ENCODE results near the gene DYNC1H1.
A peak's percentile ranks its signal among the peaks of the same experiment; 100 is the strongest.
"Not testable (repeated sequence)": the region's sequence is repeated elsewhere in the genome, so short reads cannot be mapped to it uniquely, and the experiment has no call there.

The DYNC1H1 gene

DNA sequence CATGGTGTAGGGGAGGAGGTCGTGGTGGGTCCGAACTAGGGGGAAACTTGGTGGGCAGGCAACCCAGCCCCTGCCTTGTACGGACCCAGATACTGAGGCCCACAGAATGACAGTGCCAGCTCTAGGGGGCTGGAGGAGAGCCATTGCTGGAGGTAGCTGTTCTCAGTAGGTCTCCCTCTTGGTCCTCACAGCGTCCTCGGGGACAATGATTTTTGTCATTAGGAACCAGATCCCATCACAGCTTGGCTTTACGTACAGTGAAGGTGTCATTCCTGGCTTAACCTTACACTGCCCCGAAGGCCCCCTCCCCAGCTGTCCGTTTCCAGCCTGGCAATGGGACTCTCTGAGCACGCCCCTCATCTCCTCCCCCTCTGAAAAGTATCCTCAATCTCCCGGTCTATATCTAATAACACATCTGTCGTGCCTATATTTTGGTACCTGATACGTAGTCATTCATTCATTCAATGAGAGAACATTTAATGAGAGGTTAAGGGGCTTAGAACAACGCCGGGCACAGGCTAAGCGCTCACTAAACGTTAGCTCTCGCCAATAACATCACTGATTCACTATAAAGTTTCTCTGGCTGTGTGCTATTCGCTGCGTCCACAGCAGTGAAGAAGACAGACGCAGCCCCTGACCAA is 597 bp upstream of the DYNC1H1 start:
- no peak for DNase-seq (ENCODE audit: low read depth, low spot score)

DNA sequence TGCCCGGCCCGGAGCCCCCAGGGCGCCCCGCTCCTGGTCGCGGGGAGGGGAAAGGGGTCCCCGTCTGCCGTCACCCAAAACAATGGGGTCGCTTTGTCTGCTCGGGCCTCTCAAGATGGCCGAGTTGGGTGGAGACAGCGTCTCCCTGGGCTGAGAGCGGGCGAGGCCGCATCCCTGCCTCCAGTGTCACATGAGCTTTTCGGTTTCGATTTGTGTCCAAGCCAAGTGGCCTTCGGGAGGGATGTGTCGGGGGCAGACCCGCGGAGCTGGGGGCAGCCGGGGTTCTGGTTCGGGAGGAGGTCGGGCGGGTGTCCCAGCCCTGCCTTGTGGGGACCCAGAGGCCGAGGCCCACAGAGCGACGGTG is 790 bp downstream of the DYNC1H1 start:
- peak; percentile 27 for DNase-seq (ENCODE audit: low read depth, low spot score)

DNA sequence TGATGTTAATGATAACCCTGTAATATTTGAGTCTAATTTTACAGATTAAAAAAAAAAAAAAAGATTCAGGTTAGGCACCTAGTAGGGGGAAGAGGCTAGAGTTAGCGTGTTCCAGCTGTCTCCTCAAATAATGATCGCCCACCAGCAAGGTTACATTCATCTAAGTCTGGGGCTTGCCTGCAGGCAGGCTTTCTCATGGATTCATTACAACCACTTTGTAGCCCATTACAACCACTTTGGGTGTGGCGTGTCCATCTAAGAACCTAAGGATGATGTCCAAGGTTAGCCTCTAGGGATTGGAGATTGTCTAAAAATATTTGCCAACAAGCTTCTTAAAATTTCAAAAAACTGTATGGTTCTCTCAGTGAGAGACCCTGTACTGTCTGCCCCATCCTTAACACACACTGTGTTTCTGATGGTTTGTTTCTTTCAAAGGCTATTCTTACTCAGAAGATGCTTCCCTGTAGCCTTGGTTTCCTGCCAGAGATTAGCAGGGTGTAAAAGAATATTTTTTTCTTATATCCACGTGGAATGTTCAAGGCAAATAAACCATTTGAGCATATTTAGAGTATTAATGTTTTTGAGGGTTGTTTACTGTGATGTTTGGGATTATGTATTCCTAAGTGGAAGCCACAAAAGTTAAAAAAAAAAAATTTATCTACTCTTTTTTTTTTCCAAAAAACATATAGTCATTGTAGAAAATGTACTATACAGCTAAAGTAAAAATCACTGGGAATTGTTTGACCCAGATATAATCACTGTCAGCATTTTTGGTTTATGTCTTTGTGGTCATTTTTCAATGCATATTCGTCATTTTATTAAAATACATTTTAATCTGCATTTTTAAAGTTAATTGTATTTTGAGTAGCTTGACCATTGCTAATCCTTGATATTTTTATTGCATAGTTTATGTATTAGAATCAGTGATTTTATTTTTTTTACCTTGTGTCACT is 1.7 kb downstream of the DYNC1H1 start:
- DNase-seq (ENCODE audit: low read depth, low spot score) = no peak

DNA sequence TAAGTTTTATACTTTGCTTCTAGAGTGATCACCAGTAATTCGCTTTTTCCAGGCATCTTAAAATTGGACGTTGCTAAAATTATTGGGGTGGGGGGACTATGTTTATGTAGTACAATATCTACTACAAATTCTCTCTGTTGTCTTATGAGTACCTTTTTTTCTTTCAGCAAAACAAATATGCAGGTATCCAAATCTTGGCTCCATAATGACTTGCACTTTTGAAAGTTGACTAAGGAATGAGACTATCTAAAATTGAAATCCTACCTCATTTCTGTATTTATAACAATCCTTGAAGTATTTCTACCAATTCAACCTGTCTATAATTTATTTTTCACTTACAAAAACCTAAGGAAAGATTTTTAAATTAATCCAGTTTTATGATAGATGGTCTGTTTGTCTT is 2.4 kb downstream of the DYNC1H1 start:
- DNase-seq (ENCODE audit: low read depth, low spot score) = no peak

DNA sequence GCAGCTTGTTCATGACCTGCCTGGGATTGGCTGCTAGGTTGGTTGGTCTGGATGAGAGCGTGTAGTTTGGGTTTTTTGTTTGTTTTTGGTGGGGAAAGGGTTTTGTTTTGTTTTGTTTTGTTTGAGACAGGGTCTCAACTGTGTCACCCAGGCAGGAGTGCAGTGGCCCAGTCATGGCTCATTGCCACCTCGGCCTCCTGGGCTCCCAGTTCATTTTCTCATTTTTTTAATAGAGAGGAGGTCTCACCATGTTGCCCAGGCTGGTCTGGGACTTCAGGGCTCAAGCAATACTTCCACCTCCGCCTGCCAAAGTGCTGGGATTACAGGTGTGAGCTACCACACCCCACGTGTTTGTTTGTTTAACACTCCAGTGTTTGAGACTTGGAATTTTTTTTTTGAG is 3.8 kb downstream of the DYNC1H1 start:
- DNase-seq (ENCODE audit: low read depth, low spot score) = no peak

DNA sequence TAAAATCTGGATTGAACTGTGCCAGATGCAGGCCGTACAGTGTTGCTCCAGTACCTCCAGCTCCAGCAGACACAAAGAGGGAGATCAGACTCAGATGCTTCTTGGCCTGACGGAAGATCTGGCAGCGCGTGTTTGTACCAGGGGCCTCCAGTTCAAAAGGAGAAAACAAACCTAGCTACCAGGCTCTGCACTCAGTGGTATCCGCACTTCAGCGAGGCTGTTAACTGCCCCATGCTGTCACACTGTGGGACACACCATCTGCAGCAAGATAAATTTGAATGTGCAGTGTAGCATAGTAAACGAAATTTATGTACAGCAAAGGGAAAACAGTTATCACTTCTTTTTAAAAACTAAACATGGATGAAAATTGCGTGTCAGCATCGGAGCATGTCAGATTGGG is 5.1 kb downstream of the DYNC1H1 start:
- DNase-seq (ENCODE audit: low read depth, low spot score) = no peak

DNA sequence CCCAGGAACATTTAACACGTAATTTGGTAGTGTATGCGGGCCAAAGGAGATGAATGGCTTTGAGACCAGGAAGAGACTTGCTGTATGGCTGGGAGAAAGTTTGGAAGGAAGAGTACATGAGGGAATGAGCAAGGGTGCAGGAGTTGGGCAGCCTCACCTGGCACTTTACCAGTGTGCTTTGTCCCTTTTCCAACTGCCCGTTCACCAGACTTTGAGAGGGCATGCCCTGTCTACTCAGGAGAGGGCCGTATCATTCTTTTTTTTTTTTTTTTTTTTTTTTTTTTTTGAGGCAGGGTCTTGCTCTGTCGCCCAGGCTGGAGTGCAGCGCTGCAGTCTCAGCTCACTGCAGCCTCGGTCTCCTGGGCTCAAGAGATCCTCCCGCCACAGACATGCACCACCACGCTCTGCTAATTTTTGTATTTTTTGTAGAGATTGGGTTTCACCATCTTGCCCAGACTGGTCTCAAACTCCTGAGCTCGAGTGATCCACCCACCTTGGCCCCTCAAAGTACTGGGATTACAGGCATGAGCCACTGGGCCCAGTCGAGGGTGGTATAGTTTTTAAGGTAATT is 6.5 kb downstream of the DYNC1H1 start:
- no peak for DNase-seq (ENCODE audit: low read depth, low spot score)

DNA sequence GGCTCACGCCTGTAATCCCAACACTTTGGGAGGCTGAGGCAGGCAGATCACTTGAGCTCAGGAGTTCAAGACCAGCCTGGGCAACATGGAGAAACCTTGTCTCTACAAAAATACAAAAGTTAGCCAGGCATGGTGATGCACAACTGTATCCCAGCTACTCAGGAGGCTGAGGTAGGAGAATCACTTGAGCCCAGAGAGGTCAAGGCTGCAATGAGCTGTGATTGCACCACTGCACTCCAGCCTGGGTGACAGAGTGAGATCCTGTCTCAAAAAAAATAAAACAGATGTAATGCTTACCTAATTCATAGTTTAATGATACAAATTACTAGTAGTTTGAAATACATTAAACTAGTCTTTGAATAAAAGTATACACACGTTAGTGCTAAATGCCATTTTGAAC is 7.1 kb downstream of the DYNC1H1 start:
- not testable (repeated sequence) for DNase-seq (ENCODE audit: low read depth, low spot score)

DNA sequence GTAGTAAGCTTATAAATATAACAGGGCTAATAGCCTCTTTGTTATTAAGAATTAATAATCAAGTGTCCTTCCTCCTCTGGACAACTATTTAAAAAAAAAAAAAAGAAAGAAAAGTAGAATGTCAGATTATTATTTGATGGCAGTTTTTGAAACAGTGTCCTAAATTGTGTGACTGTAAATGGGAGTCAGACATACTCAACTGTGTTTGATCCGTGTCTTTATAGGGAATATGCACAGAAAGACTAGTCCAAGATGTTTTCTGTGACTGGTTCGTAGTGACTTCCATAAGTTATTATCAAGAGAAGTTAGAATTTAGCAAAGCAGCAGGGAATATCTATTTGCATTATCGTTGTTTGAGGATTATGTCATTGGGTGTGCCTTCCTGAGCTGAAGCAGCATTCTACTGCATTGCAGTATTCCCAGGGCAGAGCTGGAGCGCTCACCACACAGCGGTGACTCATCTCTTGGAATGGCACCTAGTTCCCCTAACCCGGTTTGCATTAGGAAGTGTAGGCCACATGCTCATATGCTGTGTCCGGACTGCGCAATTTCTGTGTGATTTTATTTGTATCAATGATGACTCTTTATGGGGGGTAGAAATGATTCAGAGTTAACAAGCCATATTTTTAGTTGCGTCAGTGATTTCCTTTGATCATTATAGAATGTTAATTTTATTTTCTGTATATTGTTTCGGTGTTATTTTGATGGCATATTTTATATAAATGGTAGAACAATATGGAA is 7.9 kb downstream of the DYNC1H1 start:
- DNase-seq (ENCODE audit: low read depth, low spot score) = no peak

DNA sequence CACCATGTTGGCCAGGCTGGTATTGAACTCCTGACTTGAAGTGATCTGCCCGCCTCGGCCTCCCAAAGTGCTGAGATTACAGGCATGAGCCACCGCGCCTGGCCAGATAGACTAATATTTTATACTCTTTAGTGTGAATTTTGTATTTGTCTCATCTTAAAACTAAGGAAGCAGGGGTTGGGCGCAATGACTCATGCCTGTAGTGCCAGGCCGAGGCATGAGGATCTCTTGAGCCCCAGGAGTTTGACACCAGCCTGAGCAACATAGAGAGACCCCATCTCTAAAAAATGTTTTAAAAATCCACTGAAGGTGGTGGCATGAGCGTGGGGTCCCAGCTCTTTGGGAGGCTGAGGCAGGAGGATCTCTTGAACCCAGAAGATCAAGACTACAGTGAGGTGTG is 9.0 kb downstream of the DYNC1H1 start:
- DNase-seq (ENCODE audit: low read depth, low spot score) = no peak

DNA sequence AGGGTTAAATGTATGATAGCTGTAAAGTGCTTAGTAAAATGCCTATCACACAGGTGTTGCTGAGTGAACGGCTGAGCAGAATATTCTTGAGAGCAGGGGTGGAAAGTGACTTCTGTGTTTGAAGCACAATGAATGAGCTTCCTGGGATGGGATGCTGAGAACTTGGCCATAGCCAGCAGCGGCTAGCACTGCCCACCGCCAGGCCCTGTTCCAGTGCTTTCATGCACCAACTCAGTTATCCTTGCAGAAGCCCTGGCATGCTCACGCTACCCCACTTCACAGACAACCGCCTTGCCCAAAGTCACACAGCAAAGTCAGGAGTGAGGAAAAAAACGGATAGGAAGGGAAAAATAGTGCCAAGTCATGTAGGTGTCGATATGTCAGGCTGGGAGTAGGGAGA is 10.9 kb downstream of the DYNC1H1 start:
- DNase-seq (ENCODE audit: low read depth, low spot score) = no peak

DNA sequence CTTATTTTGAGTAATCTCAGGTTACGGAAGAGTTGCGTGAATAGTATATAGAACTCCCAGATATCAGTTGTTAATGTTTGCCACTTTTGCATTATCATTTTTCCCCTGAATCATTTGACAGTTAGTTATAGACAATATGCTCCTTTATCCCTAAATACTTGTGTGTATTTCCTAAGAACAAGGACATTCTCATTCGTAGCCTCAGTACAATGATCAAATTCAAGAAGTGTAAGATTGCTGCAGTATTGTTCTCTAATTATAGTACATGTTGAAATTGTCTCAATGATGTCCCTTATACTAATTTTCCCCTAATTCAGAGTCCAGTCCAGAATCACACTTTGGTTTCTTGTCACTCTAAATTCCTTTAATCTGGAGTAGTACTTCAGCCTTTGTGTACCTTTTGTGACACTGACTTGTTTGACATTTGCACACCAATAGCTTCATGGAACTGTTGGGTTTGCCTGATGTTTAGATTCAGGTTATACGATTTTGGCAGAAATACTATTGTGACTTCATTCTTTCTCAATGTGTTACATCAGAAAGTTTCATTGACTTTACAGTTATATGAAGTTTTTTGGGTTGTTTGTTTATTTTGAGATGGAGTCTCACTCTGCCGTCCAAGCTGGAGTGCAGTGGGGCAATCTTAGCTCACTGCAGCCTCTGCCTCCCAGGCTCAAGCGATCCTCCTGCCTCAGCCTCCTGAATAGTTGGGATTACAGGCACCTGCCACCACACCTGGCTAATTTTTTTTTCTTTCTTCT is 13.1 kb downstream of the DYNC1H1 start:
- DNase-seq (ENCODE audit: low read depth, low spot score) = no peak

DNA sequence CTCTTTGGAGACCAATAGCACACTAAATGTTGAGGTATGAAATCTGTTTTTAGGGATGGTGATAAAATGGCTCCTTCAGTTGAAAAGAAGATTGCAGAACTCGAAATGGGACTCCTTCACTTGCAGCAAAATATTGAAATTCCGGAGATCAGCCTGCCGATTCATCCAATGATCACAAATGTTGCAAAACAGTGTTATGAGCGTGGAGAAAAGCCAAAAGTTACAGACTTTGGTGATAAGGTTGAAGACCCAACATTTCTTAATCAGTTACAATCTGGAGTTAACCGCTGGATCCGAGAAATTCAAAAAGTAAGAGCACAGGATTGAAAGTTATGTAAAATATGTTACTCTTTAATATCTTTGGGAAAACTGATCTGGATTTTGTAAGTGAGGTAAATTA is 15.3 kb downstream of the DYNC1H1 start:
- no peak for DNase-seq (ENCODE audit: low read depth, low spot score)

DNA sequence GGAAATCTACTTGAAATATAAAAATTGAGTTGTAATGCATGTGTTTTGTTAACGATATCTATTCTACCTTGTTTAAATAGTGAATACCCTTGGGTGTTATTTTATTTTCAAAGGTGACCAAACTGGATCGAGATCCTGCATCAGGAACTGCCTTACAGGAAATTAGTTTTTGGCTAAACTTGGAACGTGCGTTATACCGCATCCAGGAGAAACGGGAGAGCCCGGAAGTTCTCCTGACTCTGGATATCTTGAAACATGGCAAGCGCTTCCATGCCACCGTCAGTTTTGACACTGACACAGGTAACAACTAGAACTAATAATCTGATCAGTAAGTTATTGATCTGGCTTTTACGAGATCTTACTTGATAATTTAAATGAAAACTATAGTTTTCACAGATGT is 15.9 kb downstream of the DYNC1H1 start:
- DNase-seq (ENCODE audit: low read depth, low spot score) = no peak

DNA sequence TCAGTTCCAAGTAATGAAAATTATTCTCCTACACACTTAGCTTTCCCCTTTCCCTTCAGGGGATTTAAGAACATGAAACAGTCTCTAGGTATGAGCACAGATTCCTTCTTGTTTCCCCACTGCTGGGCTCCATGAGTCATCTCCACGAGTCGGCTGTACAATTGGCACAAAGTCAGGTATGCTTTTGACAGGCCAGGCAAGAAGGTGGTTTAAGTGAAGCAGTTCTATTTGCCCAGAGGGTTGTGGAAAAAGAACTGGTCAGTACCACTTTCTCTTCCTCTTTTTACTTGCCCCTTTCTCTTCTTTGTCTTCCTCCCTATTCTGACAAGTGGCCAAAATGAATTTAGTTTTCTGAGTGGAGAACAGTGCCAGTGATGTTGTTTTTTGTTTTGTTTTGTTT is 16.3 kb downstream of the DYNC1H1 start:
- no peak for DNase-seq (ENCODE audit: low read depth, low spot score)

DNA sequence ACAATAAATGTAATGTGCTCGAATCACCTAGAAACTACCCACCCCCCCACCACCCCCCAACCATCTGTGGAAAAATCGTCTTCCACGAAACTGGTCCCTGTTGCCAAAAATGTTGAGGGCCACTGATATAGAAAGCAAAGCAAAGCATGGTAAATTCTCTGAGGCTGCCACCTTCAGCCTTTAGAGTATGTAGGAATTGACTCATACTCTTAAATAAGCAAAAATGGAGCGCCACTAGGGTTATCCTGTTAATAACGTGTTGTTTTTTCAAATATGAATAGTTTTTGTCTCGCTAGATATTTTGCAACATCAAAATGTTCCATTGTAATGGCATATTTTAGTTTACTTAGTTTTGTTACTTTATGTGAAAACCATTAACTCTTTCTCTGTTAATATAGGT is 18.2 kb downstream of the DYNC1H1 start:
- no peak for DNase-seq (ENCODE audit: low read depth, low spot score)

DNA sequence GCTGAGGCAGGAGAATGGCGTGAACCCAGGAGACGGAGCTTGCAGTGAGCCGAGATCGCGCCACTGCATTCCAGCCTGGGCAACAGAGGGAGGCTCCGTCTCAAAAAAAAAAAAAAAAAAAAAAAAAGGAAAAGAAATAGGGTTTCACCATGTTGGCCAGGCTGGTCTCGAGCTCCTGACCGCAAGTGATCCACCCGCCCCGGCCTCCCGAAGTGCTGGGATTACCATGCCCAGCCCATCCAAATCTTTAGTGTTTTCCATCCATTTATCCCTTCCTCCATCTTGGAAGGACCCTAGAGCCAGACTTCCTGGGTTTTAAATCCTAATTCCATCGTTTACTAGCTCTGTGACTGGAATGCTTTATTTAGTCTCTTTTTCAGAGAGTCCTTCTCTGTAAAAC is 20.5 kb downstream of the DYNC1H1 start:
- DNase-seq (ENCODE audit: low read depth, low spot score) = not testable (repeated sequence)

DNA sequence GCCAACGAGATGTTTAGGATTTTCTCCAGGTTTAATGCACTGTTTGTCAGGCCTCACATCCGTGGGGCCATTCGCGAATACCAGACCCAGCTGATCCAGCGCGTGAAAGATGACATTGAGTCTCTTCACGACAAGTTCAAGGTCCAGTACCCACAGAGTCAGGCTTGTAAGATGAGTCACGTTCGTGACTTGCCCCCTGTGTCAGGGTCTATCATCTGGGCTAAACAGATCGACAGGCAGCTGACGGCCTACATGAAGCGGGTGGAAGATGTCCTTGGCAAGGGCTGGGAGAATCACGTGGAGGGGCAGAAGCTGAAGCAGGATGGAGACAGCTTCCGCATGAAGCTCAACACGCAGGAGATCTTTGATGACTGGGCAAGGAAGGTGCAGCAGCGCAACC is 21.6 kb downstream of the DYNC1H1 start:
- no peak for DNase-seq (ENCODE audit: low read depth, low spot score)

DNA sequence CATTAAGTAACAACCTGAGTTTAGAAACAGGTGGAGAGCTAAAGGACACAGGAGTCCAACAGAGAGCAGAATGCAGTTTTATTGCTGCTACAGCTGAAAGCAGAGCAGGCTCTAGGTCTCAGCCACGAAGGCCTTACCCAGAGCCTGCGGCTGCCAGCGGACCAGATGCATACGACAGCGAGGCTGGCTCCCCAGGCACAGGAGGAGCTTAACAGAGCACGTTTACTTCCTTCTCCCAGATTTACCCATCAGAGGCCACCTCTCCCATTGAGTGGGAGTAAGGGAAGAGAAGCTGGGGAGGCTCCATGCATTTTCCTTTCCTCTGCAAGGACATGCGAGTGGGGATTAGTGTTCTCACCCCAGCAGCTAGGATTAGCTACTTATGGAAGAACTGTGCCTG is 22.6 kb downstream of the DYNC1H1 start:
- DNase-seq (ENCODE audit: low read depth, low spot score) = no peak

DNA sequence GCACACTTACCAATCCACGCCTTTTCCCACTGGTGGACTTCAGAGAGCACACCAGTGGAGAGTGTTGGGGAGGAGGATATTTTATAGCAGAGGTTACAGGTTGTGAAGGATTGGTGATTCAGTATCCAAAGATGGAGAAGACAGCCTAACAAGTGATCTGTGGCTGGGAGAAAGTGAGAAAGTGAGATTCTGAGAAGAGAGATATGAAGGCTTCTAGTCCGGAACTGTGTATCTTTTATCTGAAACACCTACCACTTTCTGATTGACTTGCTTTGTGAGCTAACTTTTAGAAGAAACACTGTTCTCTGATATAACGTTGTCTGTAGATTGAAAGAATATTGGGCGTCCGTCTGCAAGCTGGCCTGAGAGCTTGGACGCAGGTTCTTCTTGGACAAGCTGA is 24.0 kb downstream of the DYNC1H1 start:
- DNase-seq (ENCODE audit: low read depth, low spot score) = no peak

DNA sequence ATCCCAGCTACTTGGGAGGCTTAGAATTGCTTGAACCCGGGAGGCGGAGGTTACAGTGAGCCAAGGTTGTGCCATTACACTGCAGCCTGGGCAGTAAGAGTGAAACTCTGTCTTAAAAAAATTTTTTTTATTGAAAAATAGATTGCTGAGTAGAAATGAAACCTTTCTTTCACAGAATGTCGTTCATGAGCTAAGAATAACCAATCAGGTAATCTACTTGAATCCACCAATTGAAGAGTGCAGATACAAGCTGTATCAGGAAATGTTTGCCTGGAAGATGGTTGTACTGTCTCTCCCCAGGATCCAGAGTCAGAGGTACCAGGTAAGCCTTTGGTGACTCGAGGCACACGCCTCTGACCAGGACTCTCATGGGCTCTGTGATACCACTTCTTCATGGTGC is 27.0 kb downstream of the DYNC1H1 start:
- no peak for DNase-seq (ENCODE audit: low read depth, low spot score)

DNA sequence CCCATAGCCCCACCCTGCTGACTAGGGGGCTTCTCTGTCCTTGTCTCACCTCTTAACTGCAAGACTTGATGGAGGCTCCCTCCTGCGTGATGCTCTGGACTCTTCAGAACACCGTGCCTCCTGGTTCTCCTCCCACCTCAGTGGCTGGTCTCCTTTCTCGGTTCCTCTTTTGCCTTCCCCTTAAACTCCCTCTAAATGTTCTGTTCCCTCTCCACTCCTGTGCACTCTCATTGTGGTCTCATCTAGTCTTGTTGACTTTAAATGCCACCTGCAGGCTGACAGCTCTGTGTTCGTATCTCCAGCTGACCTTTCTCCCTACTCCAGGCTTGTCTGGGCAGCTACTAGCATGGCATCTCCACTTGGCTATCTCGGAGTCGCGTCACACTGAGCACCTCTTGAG is 28.3 kb downstream of the DYNC1H1 start:
- DNase-seq (ENCODE audit: low read depth, low spot score) = no peak

All from activated naive CD8-positive, alpha-beta T cell treated with anti-CD3 and anti-CD28 coated beads, Interleukin-2, amount 50 U/mL, for 16 hours (primary cell).